ENCODE measurements around the gene VIPR1. TPM values are rescaled to one million over a fixed set of nuclear protein-coding genes. Genes with fewer than 3 reads are reported as not detected.

Gene VIPR1
- total RNA-seq, 4 donors from 2014 or later, result 121 to 565 (median 254) TPM

- Histone ChIP-seq H3K9me3 (no peaks in the 10 kb centered on the region), H3K4me3 (peak within 1 kb of the TSS; percentile 64 to 80 (median 72)), H3K27ac (peak within 1 kb of the TSS; percentile 84 to 93 (median 90)), H3K36me3 (no peaks in the 10 kb centered on the region), H3K4me1 (peaks cover 0 to 22% (median 8%) of the 10 kb centered on the region in 4 donors), H3K27me3 (no peaks in the 10 kb centered on the region)
- in situ Hi-C loops (cut with MboI; ENCODE audit: low pct_ligation_motif_present in 1 of 4, low pct_unique_long_range_greater_than_20kb in 1 of 4, low sequenced_read_pairs in 3 of 4) (loop anchor here in 1 of 4 donors (25.0 kb wide), 1 partner anchor 180 kb away; the partner anchor contains the start of gene CCDC13), intact Hi-C loops (cut with DNase I; ENCODE audit: low total_unique reads) (loop anchor here (10.0 kb wide), 1 partner anchor 163 kb away; no protein-coding TSS in a partner anchor)
- WGBS, 2 donors (ENCODE audit: low coverage in 1 of 2), result 1% methylated on average over 56 of the region's 77 CpGs; no CpG with 5 or more reads in 1 of the 2 donors
- TF ChIP-seq EP300 (IDR thresholded peaks at IDR 0.05; ENCODE audit: low read depth), result no peak
- TF ChIP-seq POLR2A (IDR thresholded peaks at IDR 0.05), result peak; percentile 78
- peak; percentile 65 to 84 (median 81) for TF ChIP-seq POLR2AphosphoS5 (IDR thresholded peaks at IDR 0.05)
- peak in 2 of 5 experiments; percentile 23 to 31 for TF ChIP-seq CTCF (IDR thresholded peaks at IDR 0.05)
- DNase-seq, result peak; percentile 95
These were observed 79.4 kb downstream of the VIPR1 start, which contains the start of gene SEC22C for GRCh38 chr3:42581709-42582473. TSS of gene SEC22C (minus strand) at chr3:42581967. CDS start at chr3:42569046, 12,921 bp downstream.

GRCh38 chr3:42582474-42583070 lies 80.1 kb downstream of the VIPR1 start:
- Histone ChIP-seq H3K4me1 (peaks cover 0 to 22% (median 8%) of the 10 kb centered on the region in 4 donors), H3K27ac (peak overlapping the region; percentile 84 to 93 (median 90)), H3K36me3 (no peaks in the 10 kb centered on the region), H3K4me3 (peak overlapping the region; percentile 64 to 80 (median 72)), H3K27me3 (no peaks in the 10 kb centered on the region), H3K9me3 (no peaks in the 10 kb centered on the region)
- no peak for TF ChIP-seq POLR2A (IDR thresholded peaks at IDR 0.05)
- TF ChIP-seq POLR2AphosphoS5 (IDR thresholded peaks at IDR 0.05), result no peak
- no peak for TF ChIP-seq CTCF (IDR thresholded peaks at IDR 0.05)
- TF ChIP-seq EP300 (IDR thresholded peaks at IDR 0.05; ENCODE audit: low read depth), result no peak
- 0 to 2% methylated on average over 1 to 3 of the region's 3 CpGs for WGBS, 2 donors (ENCODE audit: low coverage in 1 of 2)
- no peak for DNase-seq
- intact Hi-C loops (cut with DNase I; ENCODE audit: low total_unique reads), result loop anchor here (10.0 kb wide), 1 partner anchor 162 kb away; no protein-coding TSS in a partner anchor
- in situ Hi-C loops (cut with MboI; ENCODE audit: low pct_ligation_motif_present in 1 of 4, low pct_unique_long_range_greater_than_20kb in 1 of 4, low sequenced_read_pairs in 3 of 4), result loop anchor here in 1 of 4 donors (25.0 kb wide), 1 partner anchor 180 kb away; the partner anchor contains the start of gene CCDC13

Small RNAs within 50 kb of the gene (small RNA-seq; reads per million reads assigned to genes)
- gene AC092047.1, result 0 reads per million in 4 donors

Other genes starting within 250 kb of the VIPR1 start
- 1 to 10 TPM in 3 of 4 donors, not detected in 1; 1.4 to 2.2 (median 1.9) TPM for gene CCK, start 236.5 kb upstream of the VIPR1 start, total RNA-seq
- gene LYZL4, start 92.0 kb upstream of the VIPR1 start, total RNA-seq, result not detected
- 10 to 100 TPM; 22.7 to 66.3 (median 32.1) TPM for gene SEC22C, start 79.3 kb downstream of the VIPR1 start, total RNA-seq
- gene SS18L2, start 88.2 kb downstream of the VIPR1 start, total RNA-seq, result 10 to 100 TPM in 3 of 4 donors, 1 to 10 TPM in 1; 3.4 to 23.9 (median 15.8) TPM
- 100 to 1,000 TPM in 3 of 4 donors, 10 to 100 TPM in 1; 96.3 to 172 (median 133) TPM for gene NKTR, start 98.0 kb downstream of the VIPR1 start, total RNA-seq
- gene ZBTB47, start 151.1 kb downstream of the VIPR1 start, total RNA-seq, result 10 to 100 TPM in 3 of 4 donors, 1 to 10 TPM in 1; 10.0 to 44.1 (median 19.7) TPM
- gene KLHL40, start 182.9 kb downstream of the VIPR1 start, total RNA-seq, result under 1 TPM in 1 of 4 donors, not detected in 3; 0.27 TPM
- under 1 TPM in 1 of 4 donors, not detected in 3; 0.27 TPM for gene HHATL, start 200.2 kb downstream of the VIPR1 start, total RNA-seq